Type B pancreatic cell (in vitro differentiated cells): ENCODE measurements around the gene CCDC102B. TPM values are rescaled to one million over a fixed set of nuclear protein-coding genes. Genes with fewer than 3 reads are reported as not detected.

ENCODE experiments used
- DNase-seq: peaks from one replicate; pipeline ENCODE4 v3.0.0; 2021; ENCODE audit warnings: mixed read lengths; ENCODE audit not compliant: unreplicated experiment; ENCODE audit errors: extremely low spot score
- H3K27ac Mint-ChIP-seq: 2 replicates; pipeline ENCODE4 v1.8.0; 2021; ENCODE audit warnings: mild to moderate bottlenecking, mixed read lengths
- H3K27me3 Mint-ChIP-seq: 2 replicates; pipeline ENCODE4 v1.8.0; 2021; ENCODE audit warnings: mixed read lengths
- H3K36me3 Mint-ChIP-seq: 2 replicates; pipeline ENCODE4 v1.8.0; 2021; ENCODE audit warnings: mixed read lengths
- H3K4me1 Mint-ChIP-seq: one replicate; pipeline ENCODE4 v1.8.0; 2021; ENCODE audit warnings: mixed read lengths; ENCODE audit not compliant: unreplicated experiment
- H3K4me3 Mint-ChIP-seq: 2 replicates; pipeline ENCODE4 v1.8.0; 2021; ENCODE audit warnings: mild to moderate bottlenecking, mixed read lengths
- H3K9me3 Mint-ChIP-seq: 2 replicates; pipeline ENCODE4 v1.8.0; 2021; ENCODE audit warnings: mixed read lengths
- CTCF ChIP-seq: fragments of 200-600 bp; sonication (generic); conservative IDR thresholded peaks from 2 replicates; pipeline ENCODE4 v1.5.0; 2021; ENCODE audit warnings: antibody characterized with exemption, mild to moderate bottlenecking
- total RNA-seq: library from RNA; stranded (reverse); gene quantifications from 2 replicates; pipeline ENCODE4 v1.2.1, GENCODE V29; 2021; ENCODE audit warnings: low replicate concordance

The CCDC102B gene
- total RNA-seq, 1 donor from 2014 or later = 3.4 TPM

- Mint-ChIP-seq H3K36me3 (no peaks in the 10 kb centered on the region), H3K9me3 (peaks cover 7% of the 10 kb centered on the region), H3K27me3 (no peaks in the 10 kb centered on the region), H3K4me1 (no peaks in the 10 kb centered on the region), H3K27ac (no peak overlapping the region), H3K4me3 (no peak overlapping the region)
- TF ChIP-seq CTCF = no peak
- no peak for DNase-seq
Measured at GRCh38 chr18:68769461-68769860, 28.4 kb upstream of the CCDC102B start.

GRCh38 chr18:68772268-68772667 is 25.6 kb upstream of the CCDC102B start:
- H3K27me3 Mint-ChIP-seq = no peaks in the 10 kb centered on the region

DNA sequence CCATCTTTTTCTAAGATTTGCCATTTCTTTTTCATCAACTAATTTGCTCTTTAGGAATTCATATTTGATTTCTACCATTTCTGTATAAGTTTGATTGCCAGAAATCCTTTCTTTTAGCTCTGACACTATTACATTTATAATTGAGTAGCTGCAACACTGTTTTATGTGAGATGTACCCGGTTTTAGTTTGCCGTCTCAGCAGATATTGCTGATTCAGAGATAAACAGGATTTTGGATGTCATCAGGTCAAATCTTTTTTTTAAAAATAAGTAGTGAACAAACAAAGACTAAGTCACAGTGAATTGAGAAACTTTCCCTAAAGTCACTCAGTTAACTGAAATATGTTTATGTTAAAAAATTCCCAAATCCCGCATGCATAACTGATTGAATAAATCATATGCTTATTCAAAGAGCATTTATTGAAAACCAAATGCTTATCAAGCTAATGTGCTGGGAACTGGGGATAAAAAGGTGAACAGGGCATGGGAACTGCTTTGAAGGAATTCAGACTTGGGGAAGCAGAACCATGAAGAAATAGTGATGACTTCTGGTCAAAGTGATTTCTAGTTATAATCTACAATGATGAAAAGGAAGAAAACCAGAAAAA is 19.5 kb upstream of the CCDC102B start:
- TF ChIP-seq CTCF = no peak
- Mint-ChIP-seq H3K4me3 (no peak overlapping the region), H3K27ac (no peak overlapping the region), H3K27me3 (no peaks in the 10 kb centered on the region), H3K9me3 (no peaks in the 10 kb centered on the region), H3K36me3 (no peaks in the 10 kb centered on the region), H3K4me1 (no peaks in the 10 kb centered on the region)
- DNase-seq = no peak

More at GRCh38 chr18:68772268-68772667, 25.6 kb upstream of the CCDC102B start:
- TF ChIP-seq CTCF = no peak
- no peak for DNase-seq
- no peak overlapping the region for H3K27ac Mint-ChIP-seq
- peaks cover 7% of the 10 kb centered on the region for H3K9me3 Mint-ChIP-seq
- H3K36me3 Mint-ChIP-seq = no peaks in the 10 kb centered on the region
- no peak overlapping the region for H3K4me3 Mint-ChIP-seq
- H3K4me1 Mint-ChIP-seq = no peaks in the 10 kb centered on the region

DNA sequence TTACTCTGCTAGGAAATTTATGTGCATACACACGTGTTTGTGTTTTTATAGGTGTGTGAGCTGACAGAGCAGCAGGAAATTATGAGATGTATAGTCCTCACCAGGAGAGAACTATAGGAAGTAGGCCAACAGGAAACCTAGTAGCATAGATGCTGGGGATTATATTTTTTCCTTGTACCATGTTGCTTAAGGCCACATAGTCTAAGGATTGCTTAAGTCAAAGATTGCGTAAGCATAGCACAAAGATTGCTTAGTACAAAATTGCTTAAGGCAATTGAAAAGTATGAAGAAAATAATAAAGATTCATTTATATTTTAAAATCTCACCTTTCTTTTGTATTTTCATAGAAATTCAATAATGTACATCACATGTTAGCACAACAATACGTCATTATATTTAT is 18.7 kb upstream of the CCDC102B start:
- Mint-ChIP-seq H3K9me3 (no peaks in the 10 kb centered on the region), H3K4me3 (no peak overlapping the region), H3K27me3 (no peaks in the 10 kb centered on the region), H3K36me3 (no peaks in the 10 kb centered on the region), H3K27ac (no peak overlapping the region), H3K4me1 (no peaks in the 10 kb centered on the region)
- DNase-seq = no peak
- no peak for TF ChIP-seq CTCF

DNA sequence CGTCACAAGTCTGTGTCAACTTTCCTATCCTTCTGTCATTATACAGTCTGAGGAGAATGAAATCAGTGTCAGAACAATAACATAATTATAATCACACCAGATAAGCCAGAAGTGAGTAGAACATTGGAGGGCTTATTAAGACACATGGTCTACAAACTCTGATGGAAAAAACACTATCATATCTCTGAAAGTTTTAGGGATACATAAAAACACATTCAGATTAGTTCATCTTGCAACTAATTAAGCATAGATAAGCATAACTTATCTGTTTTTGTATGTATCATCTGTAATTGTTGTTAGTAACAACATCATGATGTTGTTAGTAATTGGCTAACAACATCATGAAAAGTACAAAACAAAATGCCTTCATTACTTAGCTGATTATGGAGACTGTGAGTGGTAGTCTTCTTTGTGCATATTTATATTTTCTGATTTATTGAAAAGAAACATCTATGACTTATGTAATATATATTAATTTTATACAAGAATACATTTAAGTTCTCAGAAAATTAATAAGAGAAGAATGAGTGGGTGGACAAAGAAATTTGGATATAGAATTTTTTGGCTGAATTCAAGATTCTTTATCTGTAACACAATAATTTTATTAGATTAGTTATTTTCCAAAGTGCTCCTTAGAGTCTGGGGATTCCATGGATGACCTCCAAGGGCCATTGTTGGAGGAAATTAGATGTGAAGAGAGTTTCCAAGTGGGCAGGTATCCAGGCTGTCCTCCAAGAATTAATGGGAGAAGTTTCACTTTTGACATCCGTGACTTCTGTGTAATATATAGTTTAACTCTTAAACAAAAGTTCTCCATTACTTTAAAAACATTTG is 16.9 kb upstream of the CCDC102B start:
- H3K4me1 Mint-ChIP-seq = no peaks in the 10 kb centered on the region
- H3K9me3 Mint-ChIP-seq = no peaks in the 10 kb centered on the region

More for the DNA sequence above, 16.9 kb upstream of the CCDC102B start:
- H3K27ac Mint-ChIP-seq = no peak overlapping the region
- no peaks in the 10 kb centered on the region for H3K27me3 Mint-ChIP-seq
- no peak overlapping the region for H3K4me3 Mint-ChIP-seq
- no peaks in the 10 kb centered on the region for H3K36me3 Mint-ChIP-seq
- TF ChIP-seq CTCF = no peak
- DNase-seq = no peak
